Mesenchymal stem cell (in vitro differentiated cells and primary cell): ENCODE measurements around the gene EFR3B.
A peak's percentile ranks its signal among the peaks of the same experiment; 100 is the strongest.
"Not testable (repeated sequence)": the region's sequence is repeated elsewhere in the genome, so short reads cannot be mapped to it uniquely, and the experiment has no call there.

ENCODE experiments used
- DNase-seq: peaks from one replicate; pipeline ENCODE4 v3.0.0-alpha.2; 2013
- H2AFZ ChIP-seq: one replicate; pipeline ENCODE4 v1.6.1; 2013; ENCODE audit warnings: low read depth, mild to moderate bottlenecking, control low read depth, inconsistent platforms, low read length, moderate library complexity
- H2AK5ac ChIP-seq: 2 replicates; pipeline ENCODE4 v1.6.1; 2013; ENCODE audit warnings: low read length, moderate library complexity, mild to moderate bottlenecking, inconsistent platforms; ENCODE audit not compliant: severe bottlenecking
- H2BK120ac ChIP-seq: one replicate; pipeline ENCODE4 v1.6.1; 2013; ENCODE audit warnings: low read depth, mild to moderate bottlenecking, inconsistent platforms, low read length, moderate library complexity
- H2BK12ac ChIP-seq, 2 experiments: one replicate each; pipeline ENCODE4 v1.6.1; 2013; ENCODE audit warnings: inconsistent platforms in 2 of 2, low read length in 2 of 2, mild to moderate bottlenecking in 2 of 2, moderate library complexity in 2 of 2, control low read depth in 1 of 2
- H2BK15ac ChIP-seq: one replicate; pipeline ENCODE4 v1.6.1; 2013; ENCODE audit warnings: mild to moderate bottlenecking, low read depth, inconsistent platforms; ENCODE audit not compliant: poor library complexity, severe bottlenecking
- H2BK5ac ChIP-seq: 2 replicates; pipeline ENCODE4 v1.6.1; 2013; ENCODE audit warnings: low read depth, mild to moderate bottlenecking, low read length, control low read depth, inconsistent platforms; ENCODE audit not compliant: poor library complexity, severe bottlenecking
- H3K14ac ChIP-seq, 2 experiments: one replicate each; pipeline ENCODE4 v1.6.1; 2013; ENCODE audit warnings: inconsistent platforms in 2 of 2, low read length in 2 of 2, control low read depth in 1 of 2, mild to moderate bottlenecking in 1 of 2, moderate library complexity in 1 of 2
- H3K18ac ChIP-seq, 2 experiments: one replicate each; pipeline ENCODE4 v1.6.1; 2013; ENCODE audit warnings: inconsistent platforms in 2 of 2, low read length in 2 of 2, control low read depth in 1 of 2, low read depth in 1 of 2, mild to moderate bottlenecking in 1 of 2
- H3K23ac ChIP-seq, 2 experiments: one replicate each; pipeline ENCODE4 v1.6.1; 2013; ENCODE audit warnings: inconsistent platforms in 2 of 2, low read length in 2 of 2, mild to moderate bottlenecking in 2 of 2, moderate library complexity in 2 of 2, control low read depth in 1 of 2
- H3K27ac ChIP-seq: 2 replicates; pipeline ENCODE4 v1.5.1; 2013; ENCODE audit warnings: mild to moderate bottlenecking, moderate library complexity, low read length, control low read depth, inconsistent platforms; ENCODE audit not compliant: poor library complexity, severe bottlenecking
- H3K27me3 ChIP-seq, 2 experiments: 2 replicates each; pipeline versions ENCODE4 v1.6.1 to v1.7.0; 2013; ENCODE audit warnings: low read length in 2 of 2, mild to moderate bottlenecking in 2 of 2, moderate library complexity in 2 of 2, control low read depth in 1 of 2, inconsistent platforms in 1 of 2; ENCODE audit not compliant: control insufficient read depth in 1 of 2, insufficient read depth in 1 of 2
- H3K36me3 ChIP-seq, 2 experiments: 2 replicates each; pipeline versions ENCODE4 v1.6.1 to v1.7.0; 2013; ENCODE audit warnings: low read length in 2 of 2, control low read depth in 1 of 2, inconsistent platforms in 1 of 2, low read depth in 1 of 2, mild to moderate bottlenecking in 1 of 2; ENCODE audit not compliant: insufficient read depth in 2 of 2, control insufficient read depth in 1 of 2
- H3K4ac ChIP-seq, 2 experiments: one replicate each; pipeline ENCODE4 v1.6.1; 2013; ENCODE audit warnings: inconsistent platforms in 2 of 2, low read length in 2 of 2, mild to moderate bottlenecking in 2 of 2, moderate library complexity in 2 of 2, control low read depth in 1 of 2, low read depth in 1 of 2
- H3K4me1 ChIP-seq: 2 replicates; pipeline ENCODE4 v1.6.1; 2013; ENCODE audit warnings: low read depth, low read length, control low read depth; ENCODE audit not compliant: control insufficient read depth, insufficient read depth
- H3K4me2 ChIP-seq: 2 replicates; pipeline ENCODE4 v1.6.1; 2013; ENCODE audit warnings: low read length, mild to moderate bottlenecking, inconsistent platforms; ENCODE audit not compliant: poor library complexity, severe bottlenecking
- H3K4me3 ChIP-seq, 2 experiments: 2 replicates each; pipeline versions ENCODE4 v1.5.1 to v1.7.0; 2013; ENCODE audit warnings: low read length in 2 of 2, mild to moderate bottlenecking in 2 of 2, control low read depth in 1 of 2, low read depth in 1 of 2; ENCODE audit not compliant: insufficient read depth in 1 of 2
- H3K79me1 ChIP-seq: replicated peaks from 2 replicates; pipeline ENCODE4 v1.6.1; 2013; ENCODE audit warnings: mild to moderate bottlenecking, control low read depth, low read length, inconsistent platforms; ENCODE audit not compliant: poor library complexity, severe bottlenecking
- H3K9ac ChIP-seq: 2 replicates; pipeline ENCODE4 v1.7.0; 2013; ENCODE audit warnings: mild to moderate bottlenecking, low read length, moderate library complexity
- H3K9me3 ChIP-seq: 2 replicates; pipeline ENCODE4 v1.7.0; 2013; ENCODE audit warnings: mild to moderate bottlenecking, low read length; ENCODE audit not compliant: control insufficient read depth
- H4K8ac ChIP-seq: one replicate; pipeline ENCODE4 v1.6.1; 2013; ENCODE audit warnings: inconsistent platforms, mild to moderate bottlenecking, low read length, moderate library complexity
- H4K91ac ChIP-seq: one replicate; pipeline ENCODE4 v1.6.1; 2013; ENCODE audit warnings: mild to moderate bottlenecking, low read length, inconsistent platforms
- WGBS: methylation state at CpG from one replicate; pipeline ENCODE4 v1.1.7; 2013; ENCODE audit warnings: mixed read lengths; 5-methylcytosine and 5-hydroxymethylcytosine counted together

The EFR3B gene

DNA sequence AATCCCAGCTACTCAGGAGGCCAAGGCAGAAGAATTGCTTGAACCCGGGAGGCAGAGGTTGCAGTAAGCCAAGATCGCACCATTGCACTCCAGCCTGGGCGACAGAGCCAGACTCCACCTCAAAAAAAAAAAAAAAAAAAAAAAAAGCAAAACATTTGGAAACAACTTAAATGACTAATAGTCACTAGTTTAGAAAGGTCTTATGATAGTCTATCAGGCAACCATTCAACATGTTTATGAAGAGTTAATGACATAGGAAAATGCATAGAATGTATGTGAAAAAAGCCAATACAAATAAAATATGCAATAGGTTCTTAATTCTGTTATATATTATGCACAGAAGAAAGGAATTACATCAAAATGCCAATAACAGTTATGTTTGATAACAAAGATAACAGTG is 85.2 kb downstream of the EFR3B start:
- not testable (repeated sequence) for H2BK120ac ChIP-seq, H2AK5ac ChIP-seq, H3K4me2 ChIP-seq, H3K4me3 ChIP-seq, H3K27ac ChIP-seq, H3K4ac ChIP-seq, H2AFZ ChIP-seq, H2BK15ac ChIP-seq, H3K14ac ChIP-seq, H4K91ac ChIP-seq, H3K79me1 ChIP-seq, DNase-seq, H3K9me3 ChIP-seq, H2BK12ac ChIP-seq, H4K8ac ChIP-seq, H2BK5ac ChIP-seq, H3K36me3 ChIP-seq, H3K23ac ChIP-seq, H3K18ac ChIP-seq, H3K4me1 ChIP-seq
- Histone ChIP-seq H3K9ac (peak overlapping the region; percentile 86), H3K27me3 (peaks cover 0 to 20% of the 10 kb centered on the region in 2 experiments)
- no CpG with 5 or more reads among the region's 3 CpGs for WGBS

DNA sequence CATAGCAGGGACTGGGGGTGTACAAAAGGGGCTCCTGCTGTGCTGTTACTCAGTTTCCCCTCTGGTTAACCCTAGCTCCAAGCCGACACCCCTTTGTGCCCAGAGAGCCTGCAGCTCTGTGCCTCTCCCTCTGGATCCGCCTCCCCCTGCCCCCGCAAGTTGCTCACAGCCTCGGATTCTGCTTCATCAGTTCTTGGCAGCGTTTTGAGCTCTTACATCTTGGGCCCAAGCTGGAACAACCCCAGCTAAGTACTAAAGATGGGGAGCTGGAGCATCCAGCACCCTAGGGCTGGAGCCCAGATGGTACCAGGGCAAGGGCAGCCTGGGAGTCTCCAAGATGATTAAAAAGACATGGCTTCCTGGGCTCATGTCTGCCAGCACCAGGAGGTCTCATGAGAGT is 85.8 kb downstream of the EFR3B start:
- peaks cover 3% of the 10 kb centered on the region for H3K4me1 ChIP-seq
- no peak overlapping the region for H3K4me2 ChIP-seq
- H2BK12ac ChIP-seq: no peak overlapping the region
- peaks cover 0 to 25% of the 10 kb centered on the region in 2 experiments for H3K27me3 ChIP-seq
- H3K4ac ChIP-seq: no peak overlapping the region
- H2BK15ac ChIP-seq: no peak overlapping the region
- no peak for DNase-seq
- no peak overlapping the region for H2AK5ac ChIP-seq
- H2BK5ac ChIP-seq: no peak overlapping the region
- H3K27ac ChIP-seq: no peak overlapping the region
- H3K9ac ChIP-seq: peak overlapping the region; percentile 86
- H4K8ac ChIP-seq: no peak overlapping the region
- H3K79me1 ChIP-seq: no peaks in the 10 kb centered on the region
- H3K23ac ChIP-seq: no peak overlapping the region
- H2AFZ ChIP-seq: no peak overlapping the region
- 85% methylated on average over 5 of the region's 5 CpGs for WGBS
- H2BK120ac ChIP-seq: no peak overlapping the region
- H3K9me3 ChIP-seq: no peaks in the 10 kb centered on the region
- H3K14ac ChIP-seq: no peak overlapping the region
- no peaks in the 10 kb centered on the region for H3K36me3 ChIP-seq
- H4K91ac ChIP-seq: no peak overlapping the region
- H3K18ac ChIP-seq: no peak overlapping the region
- peak overlapping the region in 1 of 2 experiments; percentile 56 for H3K4me3 ChIP-seq

DNA sequence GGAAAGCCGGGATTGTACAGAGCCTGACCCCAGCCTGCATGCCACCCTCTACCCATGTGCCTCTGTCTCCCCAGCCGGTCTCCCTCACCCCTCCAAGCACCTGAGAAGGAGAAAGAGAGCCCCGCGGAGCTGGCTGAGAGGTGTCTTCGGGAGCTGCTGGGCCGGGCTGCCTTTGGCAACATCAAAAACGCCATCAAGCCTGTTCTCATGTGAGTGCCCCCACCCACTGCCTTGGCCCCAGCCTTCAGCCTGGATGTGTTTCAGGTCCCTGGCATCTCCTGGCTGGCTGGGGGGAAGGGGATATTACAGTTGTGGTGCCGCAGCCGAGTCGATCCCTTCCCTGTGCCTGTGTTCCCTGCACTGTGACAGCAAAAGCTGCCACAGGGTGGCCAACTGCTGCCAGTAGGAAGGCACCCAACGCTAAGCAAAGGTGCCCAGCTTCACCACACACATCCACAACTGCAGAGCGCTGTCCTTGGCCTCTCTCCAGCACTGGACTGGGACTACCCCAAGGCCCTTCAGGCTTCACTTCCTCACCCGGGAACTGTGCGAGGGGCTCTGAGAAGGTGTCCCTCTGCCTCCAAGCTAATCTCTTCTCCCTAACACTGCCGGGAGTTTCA is 88.1 kb downstream of the EFR3B start:
- DNase-seq: no peak
- no peak overlapping the region for H2AFZ ChIP-seq
- WGBS: 95% methylated on average over 15 of the region's 15 CpGs

DNA sequence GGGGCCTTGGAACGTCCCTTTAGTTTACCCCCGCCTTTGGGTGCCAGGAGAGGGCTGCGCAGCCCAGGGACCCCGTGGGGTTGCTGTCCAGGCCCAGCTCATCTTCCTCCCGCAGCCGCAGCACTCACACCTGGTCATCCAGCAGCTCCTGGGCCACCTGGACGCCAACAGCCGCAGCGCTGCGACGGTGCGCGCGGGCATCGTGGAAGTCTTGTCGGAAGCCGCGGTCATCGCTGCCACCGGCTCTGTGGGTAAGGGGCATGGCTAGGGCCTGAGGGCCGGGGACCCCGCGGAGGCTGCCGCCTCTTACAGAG is 89.3 kb downstream of the EFR3B start:
- Histone ChIP-seq H3K27me3 (peaks cover 0 to 48% of the 10 kb centered on the region in 2 experiments), H2AFZ (no peak overlapping the region), H3K9ac (peak overlapping the region; percentile 36), H3K36me3 (peaks cover 0 to 12% of the 10 kb centered on the region in 2 experiments), H3K18ac (peak overlapping the region in 1 of 2 experiments; percentile 34), H3K4me3 (peak overlapping the region; percentile 23 to 51), H3K4ac (no peak overlapping the region), H3K14ac (peak overlapping the region in 1 of 2 experiments; percentile 66), H2AK5ac (no peak overlapping the region), H4K91ac (no peak overlapping the region), H2BK12ac (no peak overlapping the region), H3K4me1 (peaks cover 3% of the 10 kb centered on the region), H3K79me1 (no peaks in the 10 kb centered on the region), H3K4me2 (no peak overlapping the region), H3K27ac (no peak overlapping the region), H2BK120ac (no peak overlapping the region), H3K9me3 (no peaks in the 10 kb centered on the region), H3K23ac (no peak overlapping the region), H2BK5ac (no peak overlapping the region), H4K8ac (no peak overlapping the region), H2BK15ac (no peak overlapping the region)
- DNase-seq: no peak
- WGBS: 68% methylated on average over 24 of the region's 24 CpGs

More for the DNA sequence above, 88.1 kb downstream of the EFR3B start:
- no peak overlapping the region for H2AK5ac ChIP-seq
- H3K27me3 ChIP-seq: peaks cover 0 to 40% of the 10 kb centered on the region in 2 experiments
- peaks cover 3% of the 10 kb centered on the region for H3K4me1 ChIP-seq
- H3K4me2 ChIP-seq: no peak overlapping the region
- H2BK120ac ChIP-seq: no peak overlapping the region
- H2BK5ac ChIP-seq: no peak overlapping the region
- H4K91ac ChIP-seq: no peak overlapping the region
- H2BK12ac ChIP-seq: no peak overlapping the region
- H3K4ac ChIP-seq: no peak overlapping the region
- H4K8ac ChIP-seq: no peak overlapping the region
- H3K9me3 ChIP-seq: no peaks in the 10 kb centered on the region
- H3K18ac ChIP-seq: no peak overlapping the region
- H3K4me3 ChIP-seq: no peak overlapping the region
- no peak overlapping the region for H3K23ac ChIP-seq
- H3K36me3 ChIP-seq: peaks cover 0 to 2% of the 10 kb centered on the region in 2 experiments
- no peaks in the 10 kb centered on the region for H3K79me1 ChIP-seq
- H3K27ac ChIP-seq: no peak overlapping the region
- H3K9ac ChIP-seq: peak overlapping the region; percentile 45
- no peak overlapping the region for H3K14ac ChIP-seq
- H2BK15ac ChIP-seq: no peak overlapping the region
